Coronary artery (tissue), 2 donors: ENCODE data around the gene KRT82.

Source experiments
- DNase-seq: peaks from one replicate; pipeline ENCODE4 v3.0.0-alpha.2; 2017; ENCODE audit warnings: low spot score
- H3K27ac ChIP-seq, 2 donors: fragments of 200-600 bp; sonication (generic); one replicate each; pipeline ENCODE4 v1.5.1; 2016 to 2019
- H3K4me3 ChIP-seq: fragments of 200-600 bp; sonication (generic); 2 replicates; pipeline ENCODE4 v1.5.1; 2016; ENCODE audit warnings: mild to moderate bottlenecking, moderate library complexity
- CTCF ChIP-seq: fragments of 200-600 bp; sonication (generic); IDR thresholded peaks from one replicate; pipeline ENCODE4 v1.5.1; 2019; ENCODE audit warnings: antibody characterized with exemption

The KRT82 gene

DNA sequence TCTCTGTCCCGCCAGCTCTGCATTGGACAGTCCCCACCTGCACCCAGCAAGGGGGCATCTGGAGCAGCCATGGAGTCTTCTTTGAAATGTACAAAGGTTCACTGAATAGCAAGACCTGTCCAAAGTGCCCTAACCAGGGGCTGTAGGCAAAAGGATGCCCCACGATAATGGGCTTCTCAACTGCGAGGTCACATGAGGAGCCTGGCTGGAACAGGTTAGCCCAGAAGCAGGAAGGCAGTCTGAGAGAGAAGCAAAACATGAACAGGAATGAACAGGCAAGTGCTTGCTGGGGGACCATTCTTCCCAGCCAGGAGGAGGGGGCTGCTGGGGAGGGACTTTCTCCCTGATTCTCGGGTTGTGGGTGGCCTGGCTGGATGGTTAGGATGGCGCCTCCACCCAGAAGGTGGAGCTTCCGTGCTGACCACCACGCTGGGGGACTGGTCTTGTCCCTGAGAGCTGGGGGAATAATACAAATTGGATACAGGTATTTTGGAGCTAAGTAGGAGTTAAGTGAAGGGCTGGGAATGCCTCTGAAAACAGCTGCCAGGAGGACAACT is 46.0 kb downstream of the KRT82 start:
- no peak for TF ChIP-seq CTCF
- no peak overlapping the region for H3K4me3 ChIP-seq
- no peak for DNase-seq
- H3K27ac ChIP-seq = no peak overlapping the region

- DNase-seq = no peak
- no peak overlapping the region for H3K4me3 ChIP-seq
- no peak overlapping the region for H3K27ac ChIP-seq
- no peak for TF ChIP-seq CTCF
Observed at GRCh38 chr12:52359621-52360061, 46.5 kb downstream of the KRT82 start.

DNA sequence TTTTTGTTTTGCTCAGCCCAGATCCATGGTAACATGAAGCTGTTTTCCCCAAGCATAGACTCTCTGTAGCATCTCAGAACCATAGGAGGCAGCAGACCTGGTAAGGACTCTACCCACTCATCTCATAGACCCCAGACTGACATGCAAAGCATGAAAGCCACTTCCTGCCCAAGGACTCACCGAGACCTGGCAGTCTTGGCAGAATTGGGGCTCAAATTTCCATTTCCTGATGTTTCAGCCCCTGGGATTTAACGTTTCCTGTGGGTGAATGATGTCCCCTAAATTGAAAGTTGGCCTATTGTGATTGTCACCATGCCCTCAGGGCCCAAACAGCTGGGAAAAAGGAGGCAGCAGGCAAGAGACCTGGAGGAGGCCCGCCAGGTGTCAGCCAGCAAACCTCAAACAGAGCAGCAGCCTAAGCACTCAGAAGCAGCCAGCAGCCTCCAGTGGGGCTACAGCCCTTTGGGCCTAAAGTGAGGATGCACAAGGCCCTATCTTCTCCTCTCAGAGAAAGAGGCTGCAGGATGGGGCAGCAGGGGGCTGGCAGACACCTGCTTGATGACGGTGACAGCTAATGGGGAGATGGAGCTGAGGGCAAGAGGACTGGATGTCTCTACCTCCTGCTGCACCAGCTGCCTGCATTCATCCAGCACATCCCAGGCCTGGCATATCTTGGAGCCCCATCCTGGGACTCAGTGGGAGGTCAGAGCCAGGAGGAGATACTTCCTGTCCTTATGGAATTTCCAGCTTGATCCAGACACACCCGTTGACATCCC is 47.4 kb downstream of the KRT82 start:
- H3K4me3 ChIP-seq = no peak overlapping the region
- no peak overlapping the region for H3K27ac ChIP-seq
- DNase-seq = no peak
- no peak for TF ChIP-seq CTCF

DNA sequence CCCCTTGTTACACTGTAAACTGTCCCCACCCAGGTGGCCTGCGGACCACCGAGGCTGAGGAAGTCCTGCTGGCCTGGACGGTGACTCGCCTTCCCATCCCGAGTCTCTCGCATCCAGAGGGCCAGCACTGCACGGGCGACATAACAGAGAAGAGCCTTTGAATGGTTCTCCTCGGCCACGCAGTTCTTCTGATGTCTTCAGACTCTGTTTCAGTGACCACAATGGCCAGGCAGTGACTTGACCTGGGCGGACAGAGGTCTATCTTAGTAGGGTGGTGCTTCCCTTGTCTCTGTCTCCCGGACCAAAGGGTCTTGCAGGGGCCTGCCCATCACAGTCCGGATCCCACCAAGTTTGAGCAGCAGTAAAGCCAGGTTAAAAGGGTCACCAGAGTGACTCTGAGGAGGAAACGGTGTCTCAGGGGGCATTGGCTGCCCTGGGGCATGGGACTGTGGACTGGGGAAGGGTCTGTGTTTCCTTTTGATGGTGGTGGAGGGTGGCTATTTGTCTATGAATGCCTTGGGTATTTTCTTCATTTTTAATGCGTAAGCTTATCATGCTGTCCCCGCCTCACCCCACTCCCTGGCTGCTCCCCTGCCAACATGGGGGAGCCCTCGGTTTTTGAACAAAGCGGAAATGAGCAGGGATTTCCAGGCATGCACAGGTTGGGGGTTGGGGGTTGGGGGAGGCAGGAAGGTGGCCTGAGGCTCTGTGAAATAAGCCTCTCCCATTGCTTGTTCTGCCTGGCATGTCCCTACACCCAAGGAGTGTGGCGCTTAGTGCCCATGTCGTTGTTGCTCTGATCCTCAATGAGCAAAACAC is 49.2 kb downstream of the KRT82 start:
- TF ChIP-seq CTCF = no peak
- no peak overlapping the region for H3K27ac ChIP-seq
- DNase-seq = no peak

DNA sequence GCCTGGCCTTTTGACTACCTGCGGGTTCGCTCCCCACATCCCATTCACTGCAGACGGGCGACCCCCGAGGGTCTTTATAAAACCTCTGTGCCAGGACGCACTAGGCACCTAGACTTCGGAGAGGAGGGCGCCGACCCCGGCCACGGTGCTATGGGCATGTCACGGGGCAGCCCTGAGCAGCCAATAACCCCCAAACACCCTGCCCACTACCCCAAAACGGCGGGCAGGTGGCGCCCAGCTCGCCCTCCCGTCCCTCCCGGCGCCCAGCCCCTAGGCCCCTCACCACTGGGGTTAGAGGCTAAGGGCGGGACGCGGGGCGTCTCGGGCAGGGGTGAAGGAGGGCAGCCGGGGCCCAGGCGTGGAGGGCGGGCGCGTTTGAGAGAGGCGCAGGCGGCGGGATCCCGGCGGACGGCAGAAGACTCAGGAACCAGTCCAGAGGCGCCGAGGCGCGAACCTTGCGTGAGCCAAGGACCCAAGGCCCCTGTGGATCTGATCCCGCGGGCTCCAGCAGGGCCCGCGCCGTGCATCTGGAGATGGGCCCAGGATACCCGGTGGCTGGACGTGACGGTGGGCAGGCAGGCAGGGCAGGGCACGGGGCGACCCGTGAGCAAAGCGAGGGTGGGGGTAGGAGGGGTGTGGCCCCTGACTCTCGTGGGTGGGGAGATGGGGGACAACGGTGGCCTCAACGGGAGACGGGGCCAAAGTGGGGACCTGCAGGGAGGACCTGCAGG is 49.9 kb downstream of the KRT82 start:
- no peak for TF ChIP-seq CTCF
- Histone ChIP-seq H3K4me3 (no peak overlapping the region), H3K27ac (no peak overlapping the region)
- DNase-seq = no peak

More for the DNA sequence above, 49.2 kb downstream of the KRT82 start:
- no peak overlapping the region for H3K4me3 ChIP-seq

- no peak for DNase-seq
- Histone ChIP-seq H3K4me3 (no peak overlapping the region), H3K27ac (no peak overlapping the region)
- TF ChIP-seq CTCF = no peak
Observed at GRCh38 chr12:52355176-52355575, 51.0 kb downstream of the KRT82 start.
